ENCODE data around the gene IDH3B. TPM values are rescaled to one million over a fixed set of nuclear protein-coding genes. Genes with fewer than 3 reads are reported as not detected.

IDH3B gene
- total RNA-seq, 1 donor from 2014 or later, result 71.0 TPM

GRCh38 chr20:2657674-2658073, 6.3 kb downstream of the IDH3B start:
- peaks cover 7 to 81% of the 10 kb centered on the region in 2 donors for H3K36me3 ChIP-seq
- H3K27me3 ChIP-seq, result no peaks in the 10 kb centered on the region
- DNase-seq (ENCODE audit: extremely low spot score in 2 of 2), result no peak
- no peaks in the 10 kb centered on the region for H3K9me3 ChIP-seq
- no peak overlapping the region for H3K27ac ChIP-seq
- H3K4me1 ChIP-seq, result peaks cover 21% of the 10 kb centered on the region
- intact Hi-C loops (cut with DNase I), result loop anchor here (10.0 kb wide), 1 partner anchor 123 kb away; the partner anchor contains the start of gene TMC2
- no peak for TF ChIP-seq POLR2AphosphoS5 (IDR thresholded peaks at IDR 0.05; ENCODE audit: insufficient read depth in 1 of 2, low read depth in 1 of 2)
- no peak for TF ChIP-seq POLR2A (IDR thresholded peaks at IDR 0.05)
- H3K4me3 ChIP-seq, result no peak overlapping the region

GRCh38 chr20:2657241-2657640, 6.8 kb downstream of the IDH3B start:
- TF ChIP-seq POLR2A (IDR thresholded peaks at IDR 0.05), result no peak
- peaks cover 7 to 77% of the 10 kb centered on the region in 2 donors for H3K36me3 ChIP-seq
- H3K27ac ChIP-seq, result no peak overlapping the region
- intact Hi-C loops (cut with DNase I), result loop anchor here (10.0 kb wide), 1 partner anchor 122 kb away; the partner anchor contains the start of gene TMC2
- H3K4me3 ChIP-seq, result no peak overlapping the region
- H3K9me3 ChIP-seq, result no peaks in the 10 kb centered on the region
- no peaks in the 10 kb centered on the region for H3K27me3 ChIP-seq
- no peak for DNase-seq (ENCODE audit: extremely low spot score in 2 of 2)
- peaks cover 20% of the 10 kb centered on the region for H3K4me1 ChIP-seq

- TF ChIP-seq POLR2AphosphoS5 (IDR thresholded peaks at IDR 0.05; ENCODE audit: insufficient read depth in 1 of 2, low read depth in 1 of 2) (no peak), POLR2A (IDR thresholded peaks at IDR 0.05) (no peak), CTCF (IDR thresholded peaks at IDR 0.05) (no peak)
- H3K27ac ChIP-seq, result no peak overlapping the region
- intact Hi-C loops (cut with DNase I), result loop anchor here (10.0 kb wide), 1 partner anchor 122 kb away; the partner anchor contains the start of gene TMC2
- H3K36me3 ChIP-seq, result peaks cover 7 to 71% of the 10 kb centered on the region in 2 donors
- no peak overlapping the region for H3K4me3 ChIP-seq
- H3K27me3 ChIP-seq, result no peaks in the 10 kb centered on the region
- no peaks in the 10 kb centered on the region for H3K9me3 ChIP-seq
- no peak for DNase-seq (ENCODE audit: extremely low spot score in 2 of 2)
- H3K4me1 ChIP-seq, result peaks cover 21% of the 10 kb centered on the region
These were observed 7.4 kb downstream of the IDH3B start for GRCh38 chr20:2656471-2657117.

GRCh38 chr20:2655331-2656116, 8.5 kb downstream of the IDH3B start:
- no peaks in the 10 kb centered on the region for H3K27me3 ChIP-seq
- peaks cover 6 to 63% of the 10 kb centered on the region in 2 donors for H3K36me3 ChIP-seq
- no peak overlapping the region for H3K4me3 ChIP-seq
- DNase-seq (ENCODE audit: extremely low spot score in 2 of 2), result no peak
- no peaks in the 10 kb centered on the region for H3K9me3 ChIP-seq
- no peak overlapping the region for H3K27ac ChIP-seq
- peaks cover 28% of the 10 kb centered on the region for H3K4me1 ChIP-seq
- TF ChIP-seq POLR2A (IDR thresholded peaks at IDR 0.05) (no peak), POLR2AphosphoS5 (IDR thresholded peaks at IDR 0.05; ENCODE audit: insufficient read depth in 1 of 2, low read depth in 1 of 2) (no peak), CTCF (IDR thresholded peaks at IDR 0.05) (no peak)
- intact Hi-C loops (cut with DNase I), result loop anchor here (10.0 kb wide), 1 partner anchor 121 kb away; the partner anchor contains the start of gene TMC2

DNA sequence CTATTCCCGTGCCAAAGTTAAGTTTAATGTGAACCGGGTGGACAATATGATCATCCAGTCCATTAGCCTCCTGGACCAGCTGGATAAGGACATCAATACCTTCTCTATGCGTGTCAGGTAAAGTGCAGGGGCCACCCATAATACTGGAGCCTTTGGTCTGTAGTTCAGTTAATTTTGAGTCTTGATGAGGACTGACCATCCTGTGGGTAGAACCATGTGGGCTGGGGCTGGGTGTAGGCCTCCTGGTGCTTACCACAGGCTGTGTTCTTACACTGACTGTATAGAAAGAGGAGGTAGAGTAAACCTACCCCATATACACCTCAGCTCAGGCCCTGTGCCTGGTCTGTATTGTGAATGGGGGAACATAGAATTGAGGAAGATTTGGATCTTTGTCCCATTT, 9.2 kb downstream of the IDH3B start:
- no peak overlapping the region for H3K4me3 ChIP-seq
- DNase-seq (ENCODE audit: extremely low spot score in 2 of 2), result no peak
- H3K27me3 ChIP-seq, result no peaks in the 10 kb centered on the region
- no peaks in the 10 kb centered on the region for H3K9me3 ChIP-seq
- TF ChIP-seq CTCF (IDR thresholded peaks at IDR 0.05) (no peak), POLR2A (IDR thresholded peaks at IDR 0.05) (no peak), POLR2AphosphoS5 (IDR thresholded peaks at IDR 0.05; ENCODE audit: insufficient read depth in 1 of 2, low read depth in 1 of 2) (no peak)
- no peak overlapping the region for H3K27ac ChIP-seq
- peaks cover 3 to 56% of the 10 kb centered on the region in 2 donors for H3K36me3 ChIP-seq
- H3K4me1 ChIP-seq, result peaks cover 28% of the 10 kb centered on the region
- intact Hi-C loops (cut with DNase I), result loop anchor here (10.0 kb wide), 1 partner anchor 120 kb away; the partner anchor contains the start of gene TMC2
